GM06990 (cell line): ENCODE data around the gene AKIRIN1.
A peak's percentile ranks its signal among the peaks of the same experiment; 100 is the strongest.
"Not testable (repeated sequence)": the region's sequence is repeated elsewhere in the genome, so short reads cannot be mapped to it uniquely, and the experiment has no call there.

Source experiments
- DNase-seq: peaks from one replicate; pipeline ENCODE4 v3.0.0-alpha.2; 2011; ENCODE audit not compliant: insufficient read length; ENCODE audit errors: extremely low read depth
- H3K27me3 ChIP-seq: replicated peaks from 2 replicates; pipeline ENCODE4 v1.6.0; 2011; ENCODE audit warnings: low read length; ENCODE audit not compliant: control insufficient read depth, insufficient read depth
- H3K36me3 ChIP-seq: 2 replicates; pipeline ENCODE4 v1.5.1; 2011; ENCODE audit warnings: low read length; ENCODE audit not compliant: control insufficient read depth, insufficient read depth
- H3K4me3 ChIP-seq: replicated peaks from 2 replicates; pipeline ENCODE4 v1.5.1; 2011; ENCODE audit warnings: low read depth, mild to moderate bottlenecking, control low read depth, low read length
- CTCF ChIP-seq: IDR thresholded peaks from 2 replicates; pipeline ENCODE4 v1.5.1; 2011; ENCODE audit warnings: low read length, control low read depth, mild to moderate bottlenecking, inconsistent platforms; ENCODE audit not compliant: insufficient read depth, poor library complexity, severe bottlenecking

AKIRIN1 gene

GRCh38 chr1:38953433-38953860 is 37.6 kb upstream of the AKIRIN1 start:
- Histone ChIP-seq H3K36me3 (no peaks in the 10 kb centered on the region), H3K27me3 (no peaks in the 10 kb centered on the region), H3K4me3 (no peak overlapping the region)
- DNase-seq: no peak
- no peak for TF ChIP-seq CTCF

- no peak for TF ChIP-seq CTCF
- Histone ChIP-seq H3K4me3 (no peak overlapping the region), H3K36me3 (no peaks in the 10 kb centered on the region), H3K27me3 (no peaks in the 10 kb centered on the region)
- no peak for DNase-seq
Measured at GRCh38 chr1:38958967-38959366, 32.1 kb upstream of the AKIRIN1 start.

- DNase-seq: no peak
- no peak for TF ChIP-seq CTCF
Measured at GRCh38 chr1:38962113-38962512, 29.0 kb upstream of the AKIRIN1 start.

DNA sequence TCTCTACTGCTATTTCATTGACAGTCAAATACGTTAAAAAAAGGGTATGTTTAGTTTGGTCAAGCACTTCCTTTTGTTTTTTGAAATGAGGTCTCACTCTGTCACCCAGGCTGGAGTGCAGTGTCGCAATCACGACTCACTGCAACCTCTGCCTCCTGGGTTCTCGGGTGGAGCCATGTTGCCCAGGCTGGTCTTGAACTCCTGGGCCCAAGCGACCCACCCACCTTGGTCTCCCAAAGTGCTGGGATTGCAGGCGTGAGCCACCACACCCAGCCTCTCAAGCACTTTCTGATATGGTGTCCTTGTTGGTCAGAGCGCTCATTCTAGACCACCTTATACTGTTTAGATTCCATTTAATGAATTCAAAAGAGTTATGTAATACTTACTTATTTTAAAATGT is 28.5 kb upstream of the AKIRIN1 start:
- Histone ChIP-seq H3K36me3 (no peaks in the 10 kb centered on the region), H3K27me3 (no peaks in the 10 kb centered on the region), H3K4me3 (no peak overlapping the region)
- no peak for TF ChIP-seq CTCF
- DNase-seq: no peak

More at GRCh38 chr1:38962113-38962512, 29.0 kb upstream of the AKIRIN1 start:
- H3K27me3 ChIP-seq: no peaks in the 10 kb centered on the region
- no peaks in the 10 kb centered on the region for H3K36me3 ChIP-seq
- no peak overlapping the region for H3K4me3 ChIP-seq

DNA sequence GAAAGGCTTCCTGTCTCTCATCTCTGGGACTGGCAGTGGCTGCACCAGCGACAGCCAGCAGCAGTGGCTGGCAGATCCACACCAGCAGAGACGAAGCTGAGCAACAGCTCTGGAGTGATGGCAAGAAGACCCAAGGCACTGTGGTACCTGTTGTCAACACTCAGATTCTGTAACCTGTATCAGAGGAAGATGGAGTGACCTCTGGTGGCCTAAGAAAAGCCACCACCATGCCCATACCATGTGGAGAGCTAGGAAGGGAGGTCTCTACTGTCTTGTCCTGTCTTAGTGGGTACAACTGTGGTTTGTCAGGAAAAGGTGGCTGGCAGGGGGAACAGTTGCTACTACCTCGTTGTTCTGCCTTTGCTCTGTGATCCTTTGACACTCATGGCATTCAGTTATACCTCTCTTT is 26.9 kb upstream of the AKIRIN1 start:
- H3K4me3 ChIP-seq: no peak overlapping the region
- H3K27me3 ChIP-seq: no peaks in the 10 kb centered on the region
- no peaks in the 10 kb centered on the region for H3K36me3 ChIP-seq
- DNase-seq: no peak
- peak; percentile 53 for TF ChIP-seq CTCF

- H3K4me3 ChIP-seq, H3K27me3 ChIP-seq, H3K36me3 ChIP-seq, DNase-seq: not testable (repeated sequence)
Measured at GRCh38 chr1:38973145-38973544, 17.9 kb upstream of the AKIRIN1 start.
